H7 (cell line): ENCODE results near the gene PTGES2. TPM values are rescaled to one million over a fixed set of nuclear protein-coding genes. Genes with fewer than 3 reads are reported as not detected.

Experiments used
- DNase-seq: peaks from one replicate; pipeline ENCODE4 v3.0.0; 2012
- H3K27me3 ChIP-seq: 2 replicates; pipeline ENCODE4 v1.6.0; 2011; ENCODE audit warnings: mild to moderate bottlenecking, low read length; ENCODE audit not compliant: control insufficient read depth, insufficient read depth
- H3K36me3 ChIP-seq: replicated peaks from 2 replicates; pipeline ENCODE4 v1.5.1; 2011; ENCODE audit warnings: low read length; ENCODE audit not compliant: control insufficient read depth, insufficient read depth
- H3K4me3 ChIP-seq: 2 replicates; pipeline ENCODE4 v1.5.1; 2011; ENCODE audit warnings: low read depth, mild to moderate bottlenecking, control low read depth, low read length, moderate library complexity; ENCODE audit not compliant: insufficient read depth
- total RNA-seq: library from RNA; depleted of rRNA; stranded (reverse); fragments of >200 nt; shearing (Covaris generic); gene quantifications from 2 replicates; pipeline ENCODE4 v1.2.3, GENCODE V29; 2014

The PTGES2 gene
- total RNA-seq, 1 experiment from 2014 or later = 197 TPM

DNA sequence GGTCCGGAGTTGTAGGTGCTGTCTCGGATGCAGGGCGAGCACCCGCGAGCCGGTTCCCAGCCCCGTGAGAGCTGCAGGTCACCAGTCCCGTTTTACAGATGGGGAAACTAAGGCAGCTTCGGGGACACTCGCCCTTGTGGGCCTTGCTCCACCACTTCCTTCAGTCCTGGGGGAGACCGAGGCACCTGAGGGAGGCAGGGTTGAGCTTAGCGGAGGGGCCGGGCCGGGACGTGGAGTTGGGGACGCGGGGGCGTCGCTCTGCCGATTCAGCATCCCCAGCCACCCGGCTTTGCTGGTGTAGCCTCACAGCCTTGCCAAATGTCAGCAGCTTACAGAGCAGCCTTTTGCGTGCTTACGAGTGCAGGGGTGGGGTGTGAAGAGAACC is 33.1 kb upstream of the PTGES2 start:
- H3K36me3 ChIP-seq = peaks cover 10% of the 10 kb centered on the region
- H3K4me3 ChIP-seq = peak overlapping the region; percentile 94
- DNase-seq = peak; percentile 79
- H3K27me3 ChIP-seq = no peaks in the 10 kb centered on the region

DNA sequence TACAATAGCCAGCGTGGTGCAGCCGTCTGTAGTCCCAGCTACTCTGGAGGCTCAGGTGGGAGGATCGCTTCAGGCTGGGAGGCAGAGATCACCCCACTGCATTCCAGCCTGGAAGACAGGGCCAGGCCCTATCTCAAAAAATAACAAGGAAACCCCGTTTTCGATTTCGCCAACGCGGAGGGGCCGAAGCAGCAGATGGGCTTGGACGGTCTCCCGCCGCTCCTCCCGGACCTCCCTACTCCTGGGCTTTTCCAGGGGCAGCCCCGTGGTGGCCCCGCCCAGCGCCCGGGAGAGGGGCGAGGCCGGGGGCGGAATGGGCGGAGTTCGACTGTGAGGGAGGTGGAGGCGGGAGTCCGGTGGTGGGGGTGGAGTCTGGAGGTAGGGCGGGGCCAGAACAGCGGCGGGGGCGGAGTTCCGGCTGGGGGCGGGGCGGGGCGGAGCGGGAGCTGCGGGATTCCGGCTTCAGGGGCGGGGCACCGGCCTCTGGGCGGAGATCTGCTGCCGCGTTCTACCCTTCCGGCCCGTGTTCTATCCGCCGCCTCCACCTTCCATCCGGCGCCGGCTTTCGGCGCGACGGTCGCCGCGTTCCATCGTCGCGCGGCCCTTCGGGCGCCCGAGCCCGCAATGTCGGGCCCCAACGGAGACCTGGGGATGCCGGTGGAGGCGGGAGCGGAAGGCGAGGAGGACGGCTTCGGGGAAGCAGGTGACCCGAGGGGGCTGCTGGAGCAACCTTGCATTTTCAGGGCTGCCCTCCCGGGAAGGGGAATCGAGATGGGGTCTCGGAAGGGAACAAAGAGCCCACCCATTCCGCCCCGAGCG is 32.5 kb upstream of the PTGES2 start, which contains the start of gene BBLN:
TSS of gene BBLN (plus strand) at position 482 of the 819 bp plus-strand sequence. CDS start at position 625, 143 bp downstream.
- DNase-seq = peak; percentile 100
- peak within 1 kb of the TSS; percentile 94 for H3K4me3 ChIP-seq
- H3K27me3 ChIP-seq = no peaks in the 10 kb centered on the region
- peaks cover 10% of the 10 kb centered on the region for H3K36me3 ChIP-seq

- Histone ChIP-seq H3K36me3 (peaks cover 10% of the 10 kb centered on the region), H3K4me3 (peak overlapping the region; percentile 46), H3K27me3 (no peaks in the 10 kb centered on the region)
- no peak for DNase-seq
Measured at GRCh38 chr9:128159522-128159783, 31.9 kb upstream of the PTGES2 start.

DNA sequence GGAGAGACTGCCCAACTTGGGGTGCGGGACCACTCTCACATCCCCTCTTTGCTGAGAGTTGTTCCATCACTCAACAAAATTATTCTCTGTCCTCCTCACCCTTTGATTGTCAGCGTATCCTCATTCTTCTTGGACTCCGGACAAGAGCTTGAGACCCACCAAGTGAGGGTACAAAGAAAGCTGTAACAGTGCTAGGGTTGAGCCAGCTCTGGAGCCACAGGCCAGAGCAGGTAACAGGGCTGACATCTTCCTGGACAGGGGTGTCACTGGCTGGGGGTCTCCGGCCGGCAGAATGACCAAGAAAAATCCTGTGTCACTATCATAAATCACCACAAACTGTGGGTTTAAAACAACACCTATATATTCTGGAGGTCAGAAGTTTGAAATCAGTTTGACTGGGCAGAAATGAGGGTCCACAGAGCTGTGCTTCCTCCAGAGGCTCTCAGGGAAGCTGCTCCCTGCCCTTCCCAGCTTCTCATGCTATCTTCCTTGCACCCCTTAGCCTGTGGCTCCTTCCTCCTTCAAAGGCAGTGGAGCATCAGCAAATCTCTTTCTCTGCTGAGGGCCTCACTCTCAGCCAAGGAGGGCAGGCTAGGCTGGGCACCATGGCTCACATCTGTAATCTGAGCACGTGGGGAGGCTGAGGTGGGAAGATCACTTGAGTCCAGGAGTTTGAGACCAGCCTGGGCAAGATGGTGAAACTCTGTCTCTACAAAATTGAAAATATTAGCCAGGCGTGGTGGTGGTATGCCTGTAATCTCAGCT is 28.4 kb upstream of the PTGES2 start:
- H3K4me3 ChIP-seq = no peak overlapping the region
- peak; percentile 8 for DNase-seq
- H3K27me3 ChIP-seq = no peaks in the 10 kb centered on the region; the same call in 1 of the 2 replicates
- H3K36me3 ChIP-seq = no peaks in the 10 kb centered on the region

- no peaks in the 10 kb centered on the region for H3K36me3 ChIP-seq
- no peaks in the 10 kb centered on the region; the same call in 1 of the 2 replicates for H3K27me3 ChIP-seq
- H3K4me3 ChIP-seq = no peak overlapping the region
- DNase-seq = no peak
Measured at GRCh38 chr9:128153947-128154695, 26.6 kb upstream of the PTGES2 start.

DNA sequence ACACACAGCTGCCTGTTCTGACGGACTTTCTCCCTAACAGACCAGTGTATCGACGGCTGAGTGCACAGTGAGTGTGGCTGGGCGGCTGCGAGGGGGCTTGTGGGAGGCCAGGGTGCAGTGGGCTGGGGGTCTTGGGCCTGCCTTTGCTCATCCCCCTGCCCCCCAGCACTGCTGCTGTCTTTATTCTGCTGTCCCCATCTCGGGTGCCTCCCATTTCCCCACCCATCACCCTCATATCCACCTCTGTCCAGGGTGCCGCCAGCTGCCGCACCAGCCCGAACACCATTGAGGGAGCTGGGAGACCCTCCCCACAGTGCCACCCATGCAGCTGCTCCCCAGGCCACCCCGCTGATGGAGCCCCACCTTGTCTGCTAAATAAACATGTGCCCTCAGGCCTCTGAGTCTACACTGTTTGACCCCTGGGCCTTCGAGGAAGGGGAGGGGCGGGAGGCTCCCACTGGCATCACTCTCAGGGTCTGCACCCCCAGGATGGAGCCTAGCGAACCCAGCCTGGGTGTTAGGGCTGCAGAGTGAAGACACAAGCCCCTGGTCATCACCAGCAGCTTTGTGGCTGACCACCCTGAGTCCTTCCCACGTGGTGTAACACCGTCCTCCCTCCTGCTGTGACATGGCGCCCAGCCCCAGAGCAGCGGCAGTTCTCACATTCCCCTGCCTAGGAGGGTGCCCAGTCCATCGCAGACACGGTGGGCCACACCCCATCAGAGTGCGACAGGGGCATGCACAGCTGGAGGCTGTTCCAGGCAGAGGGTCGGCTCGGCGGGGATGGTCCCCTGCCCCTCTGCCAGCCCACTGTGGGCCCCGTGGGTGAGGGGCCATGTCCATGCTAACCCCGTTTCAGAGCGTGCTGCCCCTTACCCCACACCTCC is 25.8 kb upstream of the PTGES2 start:
- no peak overlapping the region for H3K4me3 ChIP-seq
- no peaks in the 10 kb centered on the region; the same call in 1 of the 2 replicates for H3K27me3 ChIP-seq
- DNase-seq = peak; percentile 49

GRCh38 chr9:128152133-128153059 is 24.9 kb upstream of the PTGES2 start:
- Histone ChIP-seq H3K27me3 (no peaks in the 10 kb centered on the region; the same call in 1 of the 2 replicates), H3K4me3 (no peak overlapping the region), H3K36me3 (no peaks in the 10 kb centered on the region)
- peak; percentile 39 for DNase-seq

More for the DNA sequence above, 25.8 kb upstream of the PTGES2 start:
- H3K36me3 ChIP-seq = no peaks in the 10 kb centered on the region

DNA sequence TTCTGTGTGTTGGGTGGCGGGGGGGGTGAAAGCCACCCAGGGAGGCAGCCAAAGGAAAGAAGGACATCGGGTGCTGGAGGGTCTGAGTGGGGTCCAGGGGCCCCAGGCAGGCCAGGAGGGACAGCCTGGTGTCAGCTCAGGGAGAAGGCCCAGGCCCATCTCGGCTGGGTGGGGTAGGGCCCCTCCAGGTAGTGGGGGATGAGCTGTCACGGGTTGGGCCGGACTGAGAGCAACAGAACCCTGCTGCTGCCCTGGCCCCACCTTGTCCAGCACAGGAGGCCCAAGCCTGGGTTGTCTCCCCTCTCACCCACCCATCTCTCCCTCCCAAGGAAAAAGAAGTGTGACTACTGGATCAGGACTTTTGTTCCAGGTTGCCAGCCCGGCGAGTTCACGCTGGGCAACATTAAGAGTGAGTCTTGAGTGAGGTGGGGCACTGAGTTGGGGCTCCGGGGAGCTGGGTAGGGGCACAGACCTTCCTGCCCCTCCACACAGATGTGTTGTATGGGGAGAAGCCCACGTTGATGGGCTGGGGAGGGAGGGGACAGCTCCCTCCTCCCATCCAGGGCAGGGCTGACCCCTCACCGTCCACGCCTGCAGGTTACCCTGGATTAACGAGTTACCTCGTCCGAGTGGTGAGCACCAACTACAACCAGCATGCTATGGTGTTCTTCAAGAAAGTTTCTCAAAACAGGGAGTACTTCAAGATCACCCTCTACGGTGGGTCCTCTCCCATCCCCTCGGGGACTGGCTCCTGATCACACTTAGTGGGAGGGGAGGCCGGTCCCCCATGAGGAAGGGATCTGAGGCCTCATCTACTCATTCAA is 24.0 kb upstream of the PTGES2 start:
- peak; percentile 38 for DNase-seq
- no peak overlapping the region for H3K4me3 ChIP-seq
- no peaks in the 10 kb centered on the region for H3K36me3 ChIP-seq
- H3K27me3 ChIP-seq = no peaks in the 10 kb centered on the region; the same call in 1 of the 2 replicates

- DNase-seq = peak; percentile 96
- Histone ChIP-seq H3K36me3 (no peaks in the 10 kb centered on the region), H3K27me3 (no peaks in the 10 kb centered on the region; the same call in 1 of the 2 replicates), H3K4me3 (no peak overlapping the region)
Measured at GRCh38 chr9:128150594-128151308, 23.2 kb upstream of the PTGES2 start.

DNA sequence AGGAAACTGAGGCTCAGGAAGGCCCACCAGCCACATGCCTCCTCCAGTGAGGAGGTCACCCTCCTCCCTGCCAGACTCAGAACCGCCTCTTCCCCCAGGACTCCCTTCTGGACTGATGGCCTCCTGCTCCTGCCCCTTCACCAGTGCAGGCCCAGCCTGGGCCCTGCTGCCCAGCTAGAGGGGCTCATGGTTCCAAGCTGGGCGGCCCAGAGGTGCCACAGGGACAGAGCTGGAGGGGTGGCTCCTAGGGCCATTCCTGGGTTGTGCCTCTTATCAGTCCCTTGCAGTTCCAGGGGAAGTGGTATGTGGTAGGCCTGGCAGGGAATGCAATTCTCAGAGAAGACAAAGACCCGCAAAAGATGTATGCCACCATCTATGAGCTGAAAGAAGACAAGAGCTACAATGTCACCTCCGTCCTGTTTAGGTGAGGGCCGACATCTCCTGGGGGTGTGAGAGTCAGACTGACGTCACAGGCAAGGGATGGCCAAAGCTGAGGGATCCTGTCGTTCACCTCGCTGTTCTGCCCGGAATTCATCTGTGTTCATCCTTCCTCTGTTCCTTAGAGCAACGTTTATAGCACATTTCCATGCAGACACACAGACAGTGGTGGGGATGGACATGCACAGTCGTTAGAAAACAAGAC is 22.5 kb upstream of the PTGES2 start:
- DNase-seq = no peak
- no peak overlapping the region for H3K4me3 ChIP-seq
- no peaks in the 10 kb centered on the region; the same call in 1 of the 2 replicates for H3K27me3 ChIP-seq
- H3K36me3 ChIP-seq = no peaks in the 10 kb centered on the region

GRCh38 chr9:128149001-128149701 is 21.6 kb upstream of the PTGES2 start, which contains the start of gene LCN2:
TSS of gene LCN2 (plus strand) at chr9:128149453. CDS start at chr9:128149526, 73 bp downstream.
- H3K4me3 ChIP-seq = no peak within 1 kb of the TSS
- DNase-seq = peak; percentile 35

More at GRCh38 chr9:128149001-128149701, 21.6 kb upstream of the PTGES2 start, which contains the start of gene LCN2:
- H3K27me3 ChIP-seq = no peaks in the 10 kb centered on the region; the same call in 1 of the 2 replicates
- H3K36me3 ChIP-seq = no peaks in the 10 kb centered on the region
